B cell (primary cell): ENCODE measurements around the gene STXBP6. TPM values are rescaled to one million over a fixed set of nuclear protein-coding genes. Genes with fewer than 3 reads are reported as not detected.

Experiments
- ATAC-seq: fragments of 200-7000 bp; cut with Tn5 transposase; one replicate; pipeline ENCODE4 v1.10.0; 2021; ENCODE audit warnings: low read depth, mild to moderate bottlenecking, moderate number of reproducible peaks, moderate library complexity
- CTCF ChIA-PET: fragments of 350-600 bp; sonication (Branson Sonifier 250); formaldehyde crosslinking; loops from one replicate; lab custom pipeline; 2021; ENCODE audit warnings: antibody characterized with exemption, inconsistent platforms; lab: Charles Lee
- POLR2A ChIA-PET: fragments of 350-600 bp; sonication (Branson Sonifier 250); formaldehyde crosslinking; loops from one replicate; lab custom pipeline; 2021; ENCODE audit warnings: antibody characterized with exemption; lab: Charles Lee
- DNase-seq: peaks from one replicate; pipeline ENCODE4 v3.0.0; 2013
- H2AFZ ChIP-seq: 2 replicates; pipeline ENCODE4 v1.6.1; 2012; ENCODE audit warnings: mild to moderate bottlenecking, low read depth, low read length; ENCODE audit not compliant: insufficient read depth, poor library complexity, severe bottlenecking
- H3K27ac ChIP-seq, 2 donors: 1 replicate in 1 of 2; 2 replicates in 1 of 2; pipeline ENCODE4 v1.5.1; 2012 to 2013; ENCODE audit warnings: low read length in 2 of 2, mild to moderate bottlenecking in 2 of 2, moderate library complexity in 1 of 2
- H3K27me3 ChIP-seq, 4 experiments: fragments of 200-600 bp in 1 of 4; sonication (generic) in 1 of 4; replicated peaks in 1 of 4; 1 replicate in 2 of 4; 2 replicates in 2 of 4; pipeline versions ENCODE4 v1.6.1 to v1.7.0; 2013 to 2016; ENCODE audit warnings: low read length in 3 of 4, mild to moderate bottlenecking in 2 of 4, mixed read lengths in 1 of 4, moderate library complexity in 1 of 4; ENCODE audit not compliant: insufficient read depth in 4 of 4, control insufficient read depth in 3 of 4; ENCODE audit errors: control extremely low read depth in 1 of 4
- H3K36me3 ChIP-seq, 2 experiments: replicated peaks in 1 of 2; 1 replicate in 1 of 2; 2 replicates in 1 of 2; pipeline versions ENCODE4 v1.6.1 to v1.7.1; 2013; ENCODE audit warnings: low read length in 1 of 2; ENCODE audit not compliant: insufficient read depth in 2 of 2, control insufficient read depth in 1 of 2; ENCODE audit errors: control extremely low read depth in 1 of 2, extremely low read depth in 1 of 2
- H3K4me1 ChIP-seq, 2 donors: fragments of 200-600 bp in 1 of 2; sonication (generic) in 1 of 2; 1 replicate in 1 of 2; 2 replicates in 1 of 2; pipeline versions ENCODE4 v1.5.1 to v1.6.1; 2013 to 2017; ENCODE audit warnings: low read length in 2 of 2; ENCODE audit not compliant: control insufficient read depth in 2 of 2, insufficient read depth in 2 of 2
- H3K4me2 ChIP-seq: replicated peaks from 2 replicates; pipeline ENCODE3; 2012; ENCODE audit warnings: mild to moderate bottlenecking, low read depth, low read length; ENCODE audit not compliant: poor library complexity, severe bottlenecking
- H3K4me3 ChIP-seq, 5 experiments: fragments of 200-600 bp in 1 of 5; sonication (generic) in 1 of 5; 1 replicate in 3 of 5; 2 replicates in 2 of 5; pipeline versions ENCODE4 v1.5.1 to v1.7.0; 2011 to 2016; ENCODE audit warnings: low read length in 4 of 5, mild to moderate bottlenecking in 4 of 5, low read depth in 2 of 5, control low read depth in 1 of 5, moderate library complexity in 1 of 5; ENCODE audit not compliant: insufficient read depth in 1 of 5; ENCODE audit errors: control extremely low read depth in 1 of 5, extremely low read depth in 1 of 5
- H3K79me2 ChIP-seq: fragments of 200-600 bp; sonication (generic); one replicate; pipeline ENCODE4 v1.6.0; 2016; ENCODE audit warnings: low read length; ENCODE audit not compliant: control insufficient read depth, insufficient read depth
- H3K9ac ChIP-seq: fragments of 200-600 bp; sonication (generic); 2 replicates; pipeline ENCODE4 v1.6.1; 2017; ENCODE audit warnings: mild to moderate bottlenecking, low read length, moderate library complexity
- H3K9me3 ChIP-seq, 3 donors: one replicate each; pipeline versions ENCODE4 v1.6.1 to v1.7.1; 2013; ENCODE audit warnings: low read length in 2 of 3; ENCODE audit not compliant: control insufficient read depth in 2 of 3, insufficient read depth in 1 of 3; ENCODE audit errors: control extremely low read depth in 1 of 3
- H4K20me1 ChIP-seq: 2 replicates; pipeline ENCODE4 v1.6.0; 2012; ENCODE audit warnings: mild to moderate bottlenecking, low read length; ENCODE audit not compliant: insufficient read depth, control insufficient read depth, poor library complexity, severe bottlenecking
- H3K27ac Mint-ChIP-seq: one replicate; pipeline ENCODE4 v1.8.0; 2021; ENCODE audit warnings: mixed read lengths
- H3K27me3 Mint-ChIP-seq: one replicate; pipeline ENCODE4 v1.8.0; 2021; ENCODE audit warnings: mixed read lengths
- H3K4me1 Mint-ChIP-seq: one replicate; pipeline ENCODE4 v1.8.0; 2021; ENCODE audit warnings: mixed read lengths
- H3K4me3 Mint-ChIP-seq: one replicate; pipeline ENCODE4 v1.8.0; 2021; ENCODE audit warnings: mixed read lengths
- H3K9me3 Mint-ChIP-seq: one replicate; pipeline ENCODE4 v1.8.0; 2022; ENCODE audit warnings: mixed read lengths; ENCODE audit not compliant: insufficient read depth
- CTCF ChIP-seq: fragments of 200-600 bp; IDR thresholded peaks from one replicate; pipeline ENCODE4 v1.8.0; 2022; ENCODE audit warnings: antibody characterized with exemption, mild to moderate bottlenecking
- EZH2 ChIP-seq: IDR thresholded peaks from 2 replicates; pipeline ENCODE4 v1.6.1; 2012; ENCODE audit warnings: borderline replicate concordance, low read depth, mild to moderate bottlenecking, moderate library complexity, low read length; ENCODE audit not compliant: insufficient read depth, poor library complexity, severe bottlenecking
- WGBS: methylation state at CpG from one replicate; pipeline ENCODE4 v1.1.5; 2013; ENCODE audit warnings: missing lambda C conversion rate; ENCODE audit not compliant: insufficient coverage; 5-methylcytosine and 5-hydroxymethylcytosine counted together
- intact Hi-C: fragments of 100-400 bp; cut with micrococcal nuclease; formaldehyde crosslinking; loops from one replicate; pipeline ENCODE4 v1.10.0; 2022
- polyA plus RNA-seq: library from polyadenylated mRNA; depleted of rRNA; stranded (reverse); fragments of >200 nt; gene quantifications from 2 replicates; pipeline ENCODE4 v1.2.3, GENCODE V29; 2012
- total RNA-seq, 2 donors: library from RNA; stranded (reverse); fragments of 120-200 nt in 1 of 2; gene quantifications; 1 replicate in 1 of 2; 2 replicates in 1 of 2; pipeline versions ENCODE4 v1.2.3 to v1.2.4, GENCODE V29; 2013 to 2022

STXBP6 gene
- total and polyA plus RNA-seq, 2 donors (not counting 1 experiment from before 2014, with no cell fraction given), result 0.01 TPM; not detected in 1

DNA sequence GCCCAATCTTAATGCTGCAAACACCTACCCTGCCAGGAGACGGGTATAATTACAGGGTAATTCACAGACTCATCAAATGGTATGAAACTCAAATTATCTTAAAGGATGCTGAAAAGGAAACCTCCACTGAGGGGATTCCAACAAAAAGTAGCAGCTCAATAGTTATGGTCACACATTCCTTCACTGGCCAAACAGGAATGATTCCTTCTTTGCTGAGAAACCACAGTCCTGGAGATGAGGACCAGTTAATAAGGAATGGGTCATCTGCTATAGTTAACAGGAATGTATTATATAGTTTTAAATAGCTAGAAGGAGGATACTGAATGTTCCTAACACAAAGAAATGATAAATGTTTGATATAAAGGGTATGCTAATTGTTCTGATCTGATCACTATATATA is 136.9 kb downstream of the STXBP6 start:
- Mint-ChIP-seq H3K27ac (no peak overlapping the region), H3K27me3 (peaks cover 14% of the 10 kb centered on the region), H3K4me1 (no peaks in the 10 kb centered on the region), H3K4me3 (no peak overlapping the region), H3K9me3 (no peaks in the 10 kb centered on the region)
- CTCF ChIA-PET, result no interaction called here
- Histone ChIP-seq H3K4me1 (no peaks in the 10 kb centered on the region), H3K4me2 (no peak overlapping the region), H3K36me3 (no peaks in the 10 kb centered on the region), H2AFZ (no peak overlapping the region), H3K27ac (no peak overlapping the region), H3K9ac (no peak overlapping the region), H3K4me3 (no peak overlapping the region), H3K9me3 (no peaks in the 10 kb centered on the region), H4K20me1 (no peaks in the 10 kb centered on the region), H3K27me3 (no peaks in the 10 kb centered on the region), H3K79me2 (no peaks in the 10 kb centered on the region)
- ATAC-seq (no peak), DNase-seq (no peak)
- TF ChIP-seq CTCF, result no peak
- TF ChIP-seq EZH2, result no peak
- WGBS, result no CpG with 5 or more reads among the region's 1 CpG
- intact Hi-C loops, result no loop called here
- POLR2A ChIA-PET, result no interaction called here

DNA sequence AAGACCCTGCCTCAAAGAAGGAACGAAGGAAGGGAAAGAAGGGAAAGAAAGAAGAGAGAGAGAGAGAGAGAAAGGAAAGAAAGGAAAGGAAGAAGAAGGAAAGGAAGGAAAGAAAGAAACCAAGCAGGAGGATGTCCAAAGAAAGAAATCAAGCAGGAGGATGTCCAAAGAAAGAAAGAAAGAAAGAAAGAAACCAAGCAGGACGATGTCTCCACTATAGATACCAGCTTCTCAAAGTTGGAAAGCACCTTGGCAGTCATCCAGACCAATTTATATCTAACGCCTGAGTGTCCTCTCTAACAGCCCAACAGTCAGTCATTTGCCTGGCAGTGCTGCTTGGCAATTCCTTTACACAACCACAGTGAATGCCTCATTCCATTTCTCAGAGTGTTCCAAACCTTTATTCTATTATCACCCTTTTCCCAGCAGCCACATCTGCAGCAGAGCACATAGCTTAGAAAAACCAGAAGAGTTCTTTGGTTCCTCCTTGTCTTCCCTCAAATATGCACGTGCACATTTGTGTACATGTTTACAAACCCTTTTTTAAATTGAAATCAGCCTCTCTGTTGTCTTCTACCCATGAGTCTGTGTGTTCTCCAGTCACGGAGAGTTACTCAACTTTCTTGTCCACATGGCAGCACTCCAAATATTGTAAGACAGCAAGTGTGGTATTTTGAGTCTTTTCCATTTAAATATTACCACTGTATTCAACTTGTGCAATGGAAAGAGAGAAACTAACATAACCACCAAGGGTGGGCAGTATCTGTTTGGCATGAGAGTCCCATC is 138.4 kb downstream of the STXBP6 start:
- Mint-ChIP-seq H3K9me3 (no peaks in the 10 kb centered on the region), H3K4me1 (no peaks in the 10 kb centered on the region), H3K27ac (no peak overlapping the region), H3K4me3 (no peak overlapping the region), H3K27me3 (peaks cover 14% of the 10 kb centered on the region)
- Histone ChIP-seq H3K27me3 (no peaks in the 10 kb centered on the region), H3K9me3 (no peaks in the 10 kb centered on the region), H4K20me1 (no peaks in the 10 kb centered on the region), H3K4me2 (no peak overlapping the region), H3K27ac (no peak overlapping the region), H3K4me1 (no peaks in the 10 kb centered on the region), H3K4me3 (no peak overlapping the region), H3K9ac (no peak overlapping the region), H3K79me2 (no peaks in the 10 kb centered on the region), H3K36me3 (no peaks in the 10 kb centered on the region), H2AFZ (no peak overlapping the region)
- DNase-seq, result no peak
- WGBS, result 48% methylated on average over 2 of the region's 5 CpGs
- TF ChIP-seq EZH2 (no peak), CTCF (no peak)
- intact Hi-C loops, result no loop called here
- POLR2A ChIA-PET, result no interaction called here
- CTCF ChIA-PET, result no interaction called here
- no peak for ATAC-seq
